Brain microvascular endothelial cell (primary cell): ENCODE data around the gene HAND1.
"Not testable (repeated sequence)": the region's sequence is repeated elsewhere in the genome, so short reads cannot be mapped to it uniquely, and the experiment has no call there.

Experiments
- DNase-seq: peaks from one replicate; pipeline ENCODE4 v3.0.0-alpha.2; 2020
- H3K27ac ChIP-seq: fragments of 250-450 bp; sonication (Bioruptor Pico); 2 replicates; pipeline ENCODE4 v1.5.1; 2020; ENCODE audit warnings: mild to moderate bottlenecking, moderate library complexity
- H3K27me3 ChIP-seq: fragments of 250-450 bp; sonication (Bioruptor Pico); replicated peaks from 2 replicates; pipeline ENCODE4 v1.5.1; 2020; ENCODE audit warnings: mild to moderate bottlenecking
- H3K36me3 ChIP-seq: fragments of 250-450 bp; sonication (Bioruptor Pico); replicated peaks from 2 replicates; pipeline ENCODE4 v1.5.1; 2020; ENCODE audit warnings: mild to moderate bottlenecking
- H3K4me3 ChIP-seq: 2 replicates; pipeline ENCODE4 v1.5.1; 2011; ENCODE audit warnings: low read depth, mild to moderate bottlenecking, control low read depth, low read length, moderate library complexity
- in situ Hi-C: cut with HindIII; loops from 2 replicates; pipeline ENCODE4 v1.10.0; 2017; ENCODE audit warnings: low sequenced_read_pairs, low pct_ligation_motif_present
- TF ChIP-seq, protein P1 (sequence below): IDR thresholded peaks from 2 replicates; pipeline ENCODE4 v1.5.1; 2011; ENCODE audit warnings: low read depth, mild to moderate bottlenecking, moderate library complexity, low read length, control low read depth, inconsistent platforms; ENCODE audit errors: missing control alignments

Gene HAND1

GRCh38 chr5:154517810-154518437 lies 39.9 kb upstream of the HAND1 start:
- TF ChIP-seq, protein P1, sequence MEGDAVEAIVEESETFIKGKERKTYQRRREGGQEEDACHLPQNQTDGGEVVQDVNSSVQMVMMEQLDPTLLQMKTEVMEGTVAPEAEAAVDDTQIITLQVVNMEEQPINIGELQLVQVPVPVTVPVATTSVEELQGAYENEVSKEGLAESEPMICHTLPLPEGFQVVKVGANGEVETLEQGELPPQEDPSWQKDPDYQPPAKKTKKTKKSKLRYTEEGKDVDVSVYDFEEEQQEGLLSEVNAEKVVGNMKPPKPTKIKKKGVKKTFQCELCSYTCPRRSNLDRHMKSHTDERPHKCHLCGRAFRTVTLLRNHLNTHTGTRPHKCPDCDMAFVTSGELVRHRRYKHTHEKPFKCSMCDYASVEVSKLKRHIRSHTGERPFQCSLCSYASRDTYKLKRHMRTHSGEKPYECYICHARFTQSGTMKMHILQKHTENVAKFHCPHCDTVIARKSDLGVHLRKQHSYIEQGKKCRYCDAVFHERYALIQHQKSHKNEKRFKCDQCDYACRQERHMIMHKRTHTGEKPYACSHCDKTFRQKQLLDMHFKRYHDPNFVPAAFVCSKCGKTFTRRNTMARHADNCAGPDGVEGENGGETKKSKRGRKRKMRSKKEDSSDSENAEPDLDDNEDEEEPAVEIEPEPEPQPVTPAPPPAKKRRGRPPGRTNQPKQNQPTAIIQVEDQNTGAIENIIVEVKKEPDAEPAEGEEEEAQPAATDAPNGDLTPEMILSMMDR, result no peak
- Histone ChIP-seq H3K27ac (no peak overlapping the region), H3K27me3 (peaks cover 23% of the 10 kb centered on the region), H3K4me3 (no peak overlapping the region), H3K36me3 (no peaks in the 10 kb centered on the region)
- in situ Hi-C loops, result no loop called here
- DNase-seq, result no peak

DNA sequence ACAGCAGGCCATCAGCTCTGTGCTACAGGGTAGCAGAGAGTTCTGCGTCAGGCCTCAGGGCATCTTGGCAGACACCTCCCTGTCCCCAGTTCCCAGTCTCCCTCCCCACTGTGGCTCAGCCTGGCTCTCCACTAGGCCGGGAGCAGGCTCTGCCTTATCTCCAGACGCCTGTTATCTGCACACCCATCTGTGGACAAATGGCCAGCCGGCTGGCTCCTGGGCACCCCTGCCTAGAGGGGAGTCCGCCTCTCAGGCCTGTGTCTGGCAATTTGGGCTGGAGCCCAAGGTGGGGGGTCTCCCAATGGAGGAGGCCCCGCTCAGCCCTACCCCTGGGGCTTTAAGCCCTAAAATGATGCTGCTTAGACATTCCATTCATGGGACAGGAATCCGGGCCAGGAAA lies 39.2 kb upstream of the HAND1 start:
- Histone ChIP-seq H3K36me3 (no peaks in the 10 kb centered on the region), H3K4me3 (no peak overlapping the region), H3K27me3 (peaks cover 16% of the 10 kb centered on the region), H3K27ac (no peak overlapping the region)
- in situ Hi-C loops, result no loop called here
- TF ChIP-seq, protein P1, result no peak
- no peak for DNase-seq

GRCh38 chr5:154516475-154516874 lies 38.4 kb upstream of the HAND1 start:
- in situ Hi-C loops, result no loop called here

GRCh38 chr5:154515488-154515887 lies 37.5 kb upstream of the HAND1 start:
- in situ Hi-C loops, DNase-seq, H3K36me3 ChIP-seq, H3K4me3 ChIP-seq, H3K27ac ChIP-seq: not testable (repeated sequence)
- peaks cover 10% of the 10 kb centered on the region for H3K27me3 ChIP-seq

More at GRCh38 chr5:154516475-154516874, 38.4 kb upstream of the HAND1 start:
- H3K4me3 ChIP-seq, result no peak overlapping the region
- H3K36me3 ChIP-seq, result no peaks in the 10 kb centered on the region
- TF ChIP-seq, protein P1, result no peak
- no peak for DNase-seq
- H3K27ac ChIP-seq, result no peak overlapping the region
- peaks cover 10% of the 10 kb centered on the region for H3K27me3 ChIP-seq

GRCh38 chr5:154514331-154514730 lies 36.3 kb upstream of the HAND1 start:
- TF ChIP-seq, protein P1, result no peak
- no peak for DNase-seq
- in situ Hi-C loops, result no loop called here
- Histone ChIP-seq H3K27ac (no peak overlapping the region), H3K27me3 (peaks cover 8% of the 10 kb centered on the region), H3K36me3 (no peaks in the 10 kb centered on the region), H3K4me3 (no peak overlapping the region)

DNA sequence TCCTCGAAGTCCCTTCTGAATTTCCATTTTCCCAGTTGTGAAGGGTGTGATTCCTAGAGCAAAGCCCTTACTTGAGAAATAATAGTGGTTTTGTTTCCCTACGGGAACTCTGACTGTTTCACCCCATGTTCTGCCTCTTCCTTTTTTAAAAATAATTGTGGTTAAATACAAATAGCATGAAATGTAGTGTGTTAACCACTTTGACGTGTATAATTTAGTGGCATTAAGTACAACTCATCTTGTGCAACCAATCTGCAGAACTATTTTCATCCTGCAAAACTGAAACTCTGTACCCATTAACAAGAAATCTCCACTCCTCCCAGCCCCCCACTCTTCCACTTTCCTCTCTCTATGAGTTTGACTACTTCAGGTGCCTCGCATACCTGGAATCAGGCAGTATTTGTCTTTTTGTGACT lies 35.6 kb upstream of the HAND1 start:
- in situ Hi-C loops, result no loop called here
- Histone ChIP-seq H3K27ac (no peak overlapping the region), H3K27me3 (peaks cover 8% of the 10 kb centered on the region), H3K4me3 (no peak overlapping the region), H3K36me3 (no peaks in the 10 kb centered on the region)
- DNase-seq, result no peak
- TF ChIP-seq, protein P1, result no peak
